HG02885 (cell line): ENCODE results near the gene LTB.

Experiments
- ATAC-seq: cut with Tn5 transposase; IDR thresholded peaks from one replicate; pipeline ENCODE4 v1.9.1; 2021; ENCODE audit warnings: mild to moderate bottlenecking; ENCODE audit not compliant: unreplicated experiment, poor library complexity

The LTB gene

DNA sequence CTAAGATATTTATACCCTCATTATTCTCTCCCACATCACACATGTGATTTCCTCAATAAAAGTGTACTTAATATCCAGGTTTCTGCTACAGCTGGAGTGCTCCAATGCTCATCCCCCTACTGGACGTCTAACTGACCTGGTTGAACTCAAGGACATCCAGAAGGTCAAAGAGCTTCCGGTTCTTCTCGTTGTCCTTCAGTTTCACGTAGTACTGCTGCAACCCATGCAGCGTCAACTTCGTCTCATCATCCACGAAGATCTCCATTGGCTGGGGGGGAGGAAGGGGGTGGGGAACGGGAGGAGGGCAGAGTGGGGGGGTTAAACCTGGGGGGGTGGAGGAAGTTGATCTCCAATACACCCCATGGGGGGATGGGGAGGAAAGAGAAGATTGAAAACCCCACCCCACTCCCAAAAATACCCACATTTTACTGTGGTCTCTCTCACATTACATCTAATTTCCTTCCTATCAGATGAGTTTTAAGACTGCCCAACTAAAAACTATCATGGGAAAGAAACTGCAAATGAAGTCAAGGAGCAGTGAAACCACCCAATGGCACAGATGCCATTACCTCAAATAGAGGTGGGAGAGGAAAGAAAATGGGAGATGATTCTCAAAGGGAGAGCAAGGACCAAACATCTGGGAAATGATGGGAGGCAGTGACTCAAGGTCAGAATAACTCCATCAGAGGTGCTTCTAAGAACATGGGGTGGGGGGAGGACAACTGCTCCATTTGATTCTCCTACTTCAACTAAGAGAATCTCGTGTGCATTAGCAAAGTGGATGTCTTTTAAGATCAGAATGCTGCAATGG is 49.4 kb downstream of the LTB start:
- no peak for ATAC-seq

DNA sequence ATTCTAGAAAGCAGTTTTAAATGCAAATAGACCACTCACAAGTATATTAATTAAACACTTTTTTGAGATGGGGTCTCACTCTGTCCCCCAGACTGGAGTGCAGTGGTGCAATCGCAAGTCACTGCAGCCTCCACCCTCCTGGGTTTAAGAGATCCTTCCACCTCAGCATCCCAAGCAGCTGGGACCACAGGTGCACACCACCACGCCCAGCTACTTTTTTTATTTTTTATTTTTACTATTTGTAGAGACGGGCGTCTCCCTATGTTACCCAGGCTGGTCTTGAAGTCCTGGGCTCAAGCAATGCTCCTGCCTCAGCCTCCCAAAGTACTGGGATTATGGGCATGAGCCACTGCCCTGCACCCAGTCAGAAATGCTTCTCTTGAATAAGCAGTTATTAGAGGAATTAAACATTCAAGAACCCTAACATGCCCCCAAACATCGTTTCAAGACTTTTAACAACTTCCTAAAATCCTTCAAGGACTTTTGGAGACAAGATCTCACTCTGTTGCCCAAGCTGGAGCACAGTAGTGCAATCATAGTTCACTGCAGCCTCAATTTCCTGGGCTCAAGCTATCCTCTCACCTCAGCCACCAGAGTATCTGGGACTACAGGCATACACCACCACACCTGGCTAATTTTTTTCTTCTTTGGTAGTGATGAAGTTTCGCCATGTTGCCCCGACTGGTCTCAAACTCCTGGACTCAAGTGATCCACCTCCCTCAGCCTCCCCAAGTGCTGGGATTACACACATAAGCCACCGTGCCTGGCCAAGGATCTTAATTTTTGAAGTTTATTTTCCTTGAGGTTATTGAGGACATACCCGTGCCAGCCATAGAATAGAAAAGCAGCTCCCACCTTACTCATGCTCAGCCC is 50.2 kb downstream of the LTB start:
- no peak for ATAC-seq

DNA sequence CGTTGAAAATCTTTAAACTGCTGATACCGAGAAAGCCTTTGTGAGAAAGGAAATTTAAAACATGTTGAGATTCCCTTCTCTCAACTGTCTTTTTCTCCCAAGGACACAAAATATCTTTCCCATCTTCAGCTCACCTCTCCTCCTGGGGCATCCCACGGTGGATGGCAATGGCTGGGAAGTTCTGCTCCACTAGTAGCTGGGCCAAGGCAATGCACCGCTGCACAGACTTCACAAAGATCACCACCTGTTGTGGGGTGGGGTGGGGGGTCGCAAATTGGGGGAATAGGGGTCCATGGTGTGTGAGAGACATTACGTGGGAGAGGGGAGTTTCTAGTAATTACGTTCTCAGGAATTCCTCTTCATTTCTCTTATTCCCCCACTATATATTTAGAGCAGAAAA is 51.1 kb downstream of the LTB start:
- no peak for ATAC-seq

DNA sequence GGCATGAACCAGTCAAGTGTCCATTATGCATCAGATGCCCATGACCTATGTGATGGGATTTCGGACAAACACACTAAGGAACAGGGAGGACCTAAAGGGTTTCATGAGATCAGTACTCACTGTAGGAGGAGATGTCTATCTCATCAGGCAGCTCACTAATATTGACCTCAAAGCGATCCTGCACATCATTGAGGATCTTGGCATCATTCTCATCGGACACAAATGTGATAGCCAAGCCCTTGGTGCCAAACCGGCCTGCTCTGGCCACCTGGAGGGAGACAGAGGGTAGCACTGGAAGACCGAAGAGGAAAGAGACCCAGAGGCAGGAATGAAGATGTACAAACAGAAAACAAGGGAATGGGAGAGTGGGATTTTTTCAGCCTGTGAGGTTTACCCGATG is 51.6 kb downstream of the LTB start:
- no peak for ATAC-seq
